CD4-positive, CD25-positive, alpha-beta regulatory T cell (primary cell): ENCODE data around the gene GPR176. TPM values are rescaled to one million over a fixed set of nuclear protein-coding genes. Genes with fewer than 3 reads are reported as not detected.

Experiments
- ATAC-seq, 2 donors: fragments of 150-1000 bp; cut with Tn5 transposase; one replicate each; pipeline ENCODE4 v1.10.0; 2021; ENCODE audit warnings: low read depth in 2 of 2, moderate number of reproducible peaks in 2 of 2, moderate library complexity in 1 of 2
- DNase-seq, 3 donors: peaks; one replicate each; pipeline versions ENCODE4 v3.0.0 to v3.0.0-alpha.2; 2012 to 2022; ENCODE audit warnings: mixed read lengths in 1 of 3
- H3K27ac ChIP-seq: one replicate; pipeline ENCODE4 v1.7.0; 2013; ENCODE audit warnings: mild to moderate bottlenecking, low read length; ENCODE audit not compliant: insufficient read depth, poor library complexity, severe bottlenecking
- H3K27me3 ChIP-seq: one replicate; pipeline ENCODE4 v1.7.0; 2013; ENCODE audit warnings: low read length; ENCODE audit not compliant: control insufficient read depth, insufficient read depth
- H3K36me3 ChIP-seq: one replicate; pipeline ENCODE4 v1.7.0; 2013; ENCODE audit warnings: mild to moderate bottlenecking, low read length, moderate library complexity; ENCODE audit not compliant: control insufficient read depth, insufficient read depth
- H3K4me1 ChIP-seq: 2 replicates; pipeline ENCODE4 v1.7.0; 2013; ENCODE audit warnings: mild to moderate bottlenecking, low read length; ENCODE audit not compliant: insufficient read depth, control insufficient read depth, poor library complexity, severe bottlenecking
- H3K4me3 ChIP-seq: one replicate; pipeline ENCODE4 v1.7.0; 2013; ENCODE audit warnings: low read depth, mild to moderate bottlenecking, low read length, moderate library complexity
- H3K9me3 ChIP-seq, 2 experiments: 1 replicate in 1 of 2; 2 replicates in 1 of 2; pipeline ENCODE4 v1.7.0; 2013; ENCODE audit warnings: low read length in 2 of 2, mild to moderate bottlenecking in 1 of 2, moderate library complexity in 1 of 2; ENCODE audit not compliant: control insufficient read depth in 2 of 2
- H3K27ac Mint-ChIP-seq, 3 donors: one replicate each; pipeline ENCODE4 v1.8.0; 2020 to 2022; ENCODE audit warnings: mild to moderate bottlenecking in 3 of 3, mixed read lengths in 3 of 3, moderate library complexity in 2 of 3
- H3K27me3 Mint-ChIP-seq: one replicate; pipeline ENCODE4 v1.8.0; 2022; ENCODE audit warnings: mild to moderate bottlenecking, mixed read lengths
- H3K36me3 Mint-ChIP-seq: one replicate; pipeline ENCODE4 v1.8.0; 2020; ENCODE audit warnings: mixed read lengths
- H3K4me1 Mint-ChIP-seq, 4 donors: one replicate each; pipeline ENCODE4 v1.8.0; 2020 to 2022; ENCODE audit warnings: mixed read lengths in 4 of 4, mild to moderate bottlenecking in 1 of 4
- H3K4me3 Mint-ChIP-seq, 4 donors: one replicate each; pipeline ENCODE4 v1.8.0; 2020 to 2022; ENCODE audit warnings: mild to moderate bottlenecking in 4 of 4, mixed read lengths in 4 of 4, moderate library complexity in 3 of 4
- H3K9me3 Mint-ChIP-seq, 7 donors: one replicate each; pipeline ENCODE4 v1.8.0; 2020 to 2022; ENCODE audit warnings: mixed read lengths in 7 of 7, mild to moderate bottlenecking in 3 of 7, moderate library complexity in 2 of 7
- polyA plus RNA-seq, 4 donors: library from polyadenylated mRNA; unstranded; fragments of 300-500 nt; fragmentation: Illumina TruSeq; gene quantifications; one replicate each; pipeline ENCODE4 v1.2.3, GENCODE V29; 2021
- total RNA-seq: library from RNA; stranded (reverse); gene quantifications from one replicate; pipeline ENCODE4 v1.2.3, GENCODE V29; 2022

Gene GPR176
- total and polyA plus RNA-seq, 5 donors from 2014 or later: not detected

DNA sequence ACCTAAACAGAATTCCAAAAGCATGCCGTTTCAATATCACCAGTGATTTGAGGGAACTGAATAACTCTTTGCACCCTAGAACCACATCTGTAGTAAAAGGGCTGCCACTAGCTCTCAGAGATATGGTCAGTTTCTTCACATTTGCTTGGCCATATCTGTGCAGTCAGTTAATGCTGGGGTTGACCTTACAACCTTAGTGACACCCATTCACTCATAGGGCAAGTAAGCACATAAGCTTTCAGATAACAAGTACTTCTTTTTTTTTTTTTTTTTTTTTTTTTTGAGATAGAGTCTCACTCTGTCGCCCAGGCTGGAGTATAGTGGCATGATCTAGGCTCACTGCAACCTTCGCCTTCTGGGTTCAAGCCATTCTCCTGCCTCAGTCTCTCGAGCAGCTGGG, 117.0 kb downstream of the GPR176 start:
- H3K4me3 ChIP-seq: no peak overlapping the region
- H3K27ac ChIP-seq: no peak overlapping the region
- no peak overlapping the region for H3K4me3 Mint-ChIP-seq
- no peaks in the 10 kb centered on the region for H3K36me3 Mint-ChIP-seq
- no peaks in the 10 kb centered on the region for H3K4me1 Mint-ChIP-seq
- H3K27ac Mint-ChIP-seq: no peak overlapping the region
- ATAC-seq: no peak
- no peak for DNase-seq
- no peaks in the 10 kb centered on the region for H3K9me3 ChIP-seq
- H3K27me3 Mint-ChIP-seq: peaks cover 30% of the 10 kb centered on the region
- H3K4me1 ChIP-seq: no peaks in the 10 kb centered on the region
- no peaks in the 10 kb centered on the region for H3K9me3 Mint-ChIP-seq
- H3K27me3 ChIP-seq: peaks cover 12% of the 10 kb centered on the region
- no peaks in the 10 kb centered on the region for H3K36me3 ChIP-seq

- no peaks in the 10 kb centered on the region for H3K36me3 ChIP-seq
- no peaks in the 10 kb centered on the region for H3K4me1 Mint-ChIP-seq
- peak overlapping the region in 1 of 3 donors; percentile 14 for H3K27ac Mint-ChIP-seq
- H3K27me3 Mint-ChIP-seq: peaks cover 33% of the 10 kb centered on the region
- no peak overlapping the region for H3K4me3 ChIP-seq
- ATAC-seq (no peak), DNase-seq (peak in 1 of 3 donors; percentile 15)
- no peaks in the 10 kb centered on the region for H3K4me1 ChIP-seq
- H3K27ac ChIP-seq: no peak overlapping the region
- peaks cover 19% of the 10 kb centered on the region for H3K27me3 ChIP-seq
- no peak overlapping the region for H3K4me3 Mint-ChIP-seq
- H3K36me3 Mint-ChIP-seq: no peaks in the 10 kb centered on the region
- no peaks in the 10 kb centered on the region for H3K9me3 ChIP-seq
- no peaks in the 10 kb centered on the region for H3K9me3 Mint-ChIP-seq
Observed at GRCh38 chr15:39801641-39802309, 118.3 kb downstream of the GPR176 start.

- Mint-ChIP-seq H3K4me3 (no peak overlapping the region), H3K36me3 (no peaks in the 10 kb centered on the region), H3K27me3 (peaks cover 27% of the 10 kb centered on the region), H3K4me1 (no peaks in the 10 kb centered on the region), H3K27ac (no peak overlapping the region), H3K9me3 (no peaks in the 10 kb centered on the region)
- H3K36me3 ChIP-seq: no peaks in the 10 kb centered on the region
- no peak overlapping the region for H3K4me3 ChIP-seq
- no peaks in the 10 kb centered on the region for H3K9me3 ChIP-seq
- ATAC-seq: no peak
- H3K4me1 ChIP-seq: no peaks in the 10 kb centered on the region
- no peak for DNase-seq
- H3K27ac ChIP-seq: no peak overlapping the region
- peaks cover 16% of the 10 kb centered on the region for H3K27me3 ChIP-seq
Observed at GRCh38 chr15:39799552-39800011, 120.5 kb downstream of the GPR176 start.

- no peaks in the 10 kb centered on the region for H3K9me3 Mint-ChIP-seq
- ATAC-seq (no peak), DNase-seq (no peak)
- no peak overlapping the region for H3K27ac ChIP-seq
- H3K4me1 Mint-ChIP-seq: no peaks in the 10 kb centered on the region
- no peak overlapping the region for H3K4me3 ChIP-seq
- no peaks in the 10 kb centered on the region for H3K4me1 ChIP-seq
- H3K4me3 Mint-ChIP-seq: no peak overlapping the region
- H3K36me3 Mint-ChIP-seq: no peaks in the 10 kb centered on the region
- H3K36me3 ChIP-seq: no peaks in the 10 kb centered on the region
- peaks cover 34% of the 10 kb centered on the region for H3K27me3 Mint-ChIP-seq
- no peaks in the 10 kb centered on the region for H3K9me3 ChIP-seq
- no peak overlapping the region for H3K27ac Mint-ChIP-seq
- H3K27me3 ChIP-seq: peaks cover 16% of the 10 kb centered on the region
Observed at GRCh38 chr15:39798382-39798781, 121.7 kb downstream of the GPR176 start.

GRCh38 chr15:39797407-39797806, 122.7 kb downstream of the GPR176 start:
- peaks cover 29% of the 10 kb centered on the region for H3K27me3 Mint-ChIP-seq
- H3K27ac Mint-ChIP-seq: no peak overlapping the region
- H3K27me3 ChIP-seq: peaks cover 14% of the 10 kb centered on the region
- no peak overlapping the region for H3K4me3 ChIP-seq
- DNase-seq (no peak), ATAC-seq (no peak)
- H3K4me1 Mint-ChIP-seq: peaks cover 0 to 7% (median 0%) of the 10 kb centered on the region in 4 donors
- no peak overlapping the region for H3K4me3 Mint-ChIP-seq
- no peaks in the 10 kb centered on the region for H3K36me3 Mint-ChIP-seq
- H3K9me3 ChIP-seq: no peaks in the 10 kb centered on the region
- H3K36me3 ChIP-seq: no peaks in the 10 kb centered on the region
- no peak overlapping the region for H3K27ac ChIP-seq
- no peaks in the 10 kb centered on the region for H3K4me1 ChIP-seq
- no peaks in the 10 kb centered on the region for H3K9me3 Mint-ChIP-seq

DNA sequence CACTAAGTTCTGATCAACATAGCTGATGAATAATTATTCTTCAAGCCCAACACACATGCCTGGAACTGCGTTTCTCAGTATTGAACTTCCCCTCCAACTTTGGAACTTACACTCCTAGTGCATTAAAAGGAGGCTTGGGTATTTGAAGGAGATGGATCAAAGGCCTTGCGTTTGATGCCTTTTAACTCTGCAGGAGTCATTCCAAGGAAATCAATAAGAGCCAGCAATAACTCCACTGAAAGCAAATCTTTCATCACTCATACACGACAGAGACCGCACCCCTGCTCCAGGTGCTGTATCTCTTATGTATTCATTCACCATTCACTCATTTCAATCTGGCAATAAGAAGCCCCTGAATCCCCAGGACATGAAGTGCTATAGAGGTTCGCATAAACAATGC, 123.5 kb downstream of the GPR176 start:
- DNase-seq: no peak
- peaks cover 0 to 7% (median 0%) of the 10 kb centered on the region in 4 donors for H3K4me1 Mint-ChIP-seq

DNA sequence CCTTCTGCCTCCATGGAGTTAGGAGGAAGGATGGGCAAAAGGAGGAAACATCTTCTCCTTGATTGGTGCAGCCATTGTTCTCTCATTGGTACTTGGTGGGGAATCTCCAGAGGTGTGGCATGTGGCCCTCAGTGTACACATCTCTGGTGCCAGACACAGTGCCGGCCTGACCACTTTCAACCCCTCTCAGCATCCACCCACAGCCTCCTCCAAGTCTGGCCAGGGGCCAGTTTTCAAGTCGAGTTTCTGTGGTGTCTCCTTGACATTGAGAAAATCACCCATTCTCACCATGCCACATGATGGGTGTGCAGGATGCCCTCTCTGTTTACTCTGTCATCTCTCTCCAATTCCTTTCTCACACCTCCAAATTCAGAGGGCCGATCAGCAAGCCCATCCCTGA, 124.6 kb downstream of the GPR176 start:
- H3K4me1 Mint-ChIP-seq: peaks cover 0 to 7% (median 0%) of the 10 kb centered on the region in 4 donors
- peaks cover 22% of the 10 kb centered on the region for H3K27me3 Mint-ChIP-seq
- H3K27ac ChIP-seq: no peak overlapping the region
- no peaks in the 10 kb centered on the region for H3K9me3 Mint-ChIP-seq
- no peak for DNase-seq
- no peaks in the 10 kb centered on the region for H3K4me1 ChIP-seq
- H3K4me3 Mint-ChIP-seq: no peak overlapping the region
- no peak for ATAC-seq
- no peak overlapping the region for H3K27ac Mint-ChIP-seq
- no peaks in the 10 kb centered on the region for H3K9me3 ChIP-seq
- no peaks in the 10 kb centered on the region for H3K36me3 ChIP-seq
- H3K27me3 ChIP-seq: peaks cover 14% of the 10 kb centered on the region
- no peaks in the 10 kb centered on the region for H3K36me3 Mint-ChIP-seq
- H3K4me3 ChIP-seq: no peak overlapping the region

More for the DNA sequence above, 123.5 kb downstream of the GPR176 start:
- Mint-ChIP-seq H3K4me3 (no peak overlapping the region), H3K9me3 (no peaks in the 10 kb centered on the region), H3K27me3 (peaks cover 27% of the 10 kb centered on the region), H3K36me3 (no peaks in the 10 kb centered on the region), H3K27ac (no peak overlapping the region)
- Histone ChIP-seq H3K27ac (no peak overlapping the region), H3K9me3 (no peaks in the 10 kb centered on the region), H3K4me3 (no peak overlapping the region), H3K36me3 (no peaks in the 10 kb centered on the region), H3K4me1 (no peaks in the 10 kb centered on the region), H3K27me3 (peaks cover 14% of the 10 kb centered on the region)
- no peak for ATAC-seq

GRCh38 chr15:39794954-39795353, 125.1 kb downstream of the GPR176 start:
- H3K4me1 ChIP-seq: no peaks in the 10 kb centered on the region
- H3K4me3 Mint-ChIP-seq: no peak overlapping the region
- H3K27ac Mint-ChIP-seq: no peak overlapping the region
- no peak for DNase-seq
- H3K9me3 Mint-ChIP-seq: no peaks in the 10 kb centered on the region
- peaks cover 14% of the 10 kb centered on the region for H3K27me3 ChIP-seq
- H3K4me1 Mint-ChIP-seq: peaks cover 0 to 7% (median 0%) of the 10 kb centered on the region in 4 donors
- H3K9me3 ChIP-seq: no peaks in the 10 kb centered on the region
- no peaks in the 10 kb centered on the region for H3K36me3 Mint-ChIP-seq
- H3K4me3 ChIP-seq: no peak overlapping the region
- ATAC-seq: no peak
- H3K27ac ChIP-seq: no peak overlapping the region
- H3K36me3 ChIP-seq: no peaks in the 10 kb centered on the region
- peaks cover 22% of the 10 kb centered on the region for H3K27me3 Mint-ChIP-seq
